Measurements from ENCODE around the gene DNAJC22.

The DNAJC22 gene

GRCh38 chr12:49365542-49365941 is 18.9 kb downstream of the DNAJC22 start:
- TF ChIP-seq CTCF (IDR thresholded peaks at IDR 0.05; ENCODE audit: low read depth, low read length) = no peak
- peak overlapping the region in 1 of 2 donors; percentile 81 for H3K4me3 ChIP-seq (replicated peaks in 1 of 2; ENCODE audit: low read depth in 2 of 2, low read length in 2 of 2)
- peak; percentile 32 to 85 for DNase-seq (ENCODE audit: low read depth in 2 of 2)

- TF ChIP-seq CTCF (IDR thresholded peaks at IDR 0.05; ENCODE audit: low read depth, low read length) = no peak
- no peak for DNase-seq (ENCODE audit: low read depth in 2 of 2)
- peak overlapping the region; percentile 71 to 81 for H3K4me3 ChIP-seq (replicated peaks in 1 of 2; ENCODE audit: low read depth in 2 of 2, low read length in 2 of 2)
Observed at GRCh38 chr12:49366096-49366651, 19.5 kb downstream of the DNAJC22 start.

- TF ChIP-seq CTCF (IDR thresholded peaks at IDR 0.05; ENCODE audit: low read depth, low read length) = peak; percentile 2
- peak; percentile 94 to 97 for DNase-seq (ENCODE audit: low read depth in 2 of 2)
- peak overlapping the region; percentile 71 to 81 for H3K4me3 ChIP-seq (replicated peaks in 1 of 2; ENCODE audit: low read depth in 2 of 2, low read length in 2 of 2)
Observed at GRCh38 chr12:49366652-49367380, 20.1 kb downstream of the DNAJC22 start.

- DNase-seq (ENCODE audit: low read depth in 2 of 2) = peak; percentile 34 to 46
- H3K4me3 ChIP-seq (replicated peaks in 1 of 2; ENCODE audit: low read depth in 2 of 2, low read length in 2 of 2) = peak within 1 kb of the TSS; percentile 71 to 81
- TF ChIP-seq CTCF (IDR thresholded peaks at IDR 0.05; ENCODE audit: low read depth, low read length) = no peak
Observed at GRCh38 chr12:49367381-49368239, 20.9 kb downstream of the DNAJC22 start, which contains the start of gene SPATS2. Gene SPATS2, plus strand, starts transcription at chr12:49367462. Its CDS starts 93,551 bp downstream, at chr12:49461013.

GRCh38 chr12:49368240-49368600 is 21.5 kb downstream of the DNAJC22 start:
- no peak for TF ChIP-seq CTCF (IDR thresholded peaks at IDR 0.05; ENCODE audit: low read depth, low read length)
- no peak for DNase-seq (ENCODE audit: low read depth in 2 of 2)
- H3K4me3 ChIP-seq (replicated peaks in 1 of 2; ENCODE audit: low read depth in 2 of 2, low read length in 2 of 2) = peak overlapping the region; percentile 69 to 81

GRCh38 chr12:49369411-49370145 is 22.9 kb downstream of the DNAJC22 start:
- peak; percentile 66 for TF ChIP-seq CTCF (IDR thresholded peaks at IDR 0.05; ENCODE audit: low read depth, low read length)
- H3K4me3 ChIP-seq (replicated peaks in 1 of 2; ENCODE audit: low read depth in 2 of 2, low read length in 2 of 2) = peak overlapping the region; percentile 15 to 22
- DNase-seq (ENCODE audit: low read depth in 2 of 2) = peak; percentile 66 to 77
